Suppressor macrophage (primary cell): ENCODE measurements around the gene LHFPL5.

ENCODE experiments used
- DNase-seq, 4 experiments: peaks; one replicate each; pipeline ENCODE4 v3.0.0-alpha.2; 2020 to 2022

LHFPL5 gene

GRCh38 chr6:35857853-35858252 is 52.7 kb downstream of the LHFPL5 start:
- no peak for DNase-seq

GRCh38 chr6:35859367-35859766 is 54.2 kb downstream of the LHFPL5 start:
- DNase-seq, result no peak
